NCI-H128 (cell line): ENCODE data around the gene DMAC2L.
"Not testable (repeated sequence)": the region's sequence is repeated elsewhere in the genome, so short reads cannot be mapped to it uniquely, and the experiment has no call there.

Experiments
- DNase-seq: peaks from one replicate; lab custom pipeline; 2025; ENCODE audit not compliant: unreplicated experiment; lab: John Stamatoyannopoulos, UW

The DMAC2L gene

GRCh38 chr14:50311972-50312733 lies at the start of gene DMAC2L, which contains the start of gene L2HGDH:
DMAC2L (plus strand) TSS chr14:50312324; CDS start chr14:50321488, 9,164 bp downstream.
L2HGDH (minus strand) TSS chr14:50312229; CDS start chr14:50312150, 79 bp downstream.
- peak; percentile 95 for DNase-seq

- DNase-seq = no peak
Measured at GRCh38 chr14:50262865-50263264, 49.3 kb upstream of the DMAC2L start.

GRCh38 chr14:50263321-50263720 lies 48.8 kb upstream of the DMAC2L start:
- DNase-seq = no peak

- DNase-seq = no peak
Measured at GRCh38 chr14:50265029-50265428, 47.1 kb upstream of the DMAC2L start.

- DNase-seq = no peak
Measured at GRCh38 chr14:50270932-50271331, 41.2 kb upstream of the DMAC2L start.

- no peak for DNase-seq
Measured at GRCh38 chr14:50272498-50272897, 39.6 kb upstream of the DMAC2L start.

GRCh38 chr14:50285861-50286260 lies 26.3 kb upstream of the DMAC2L start:
- DNase-seq = no peak

- DNase-seq = no peak
Measured at GRCh38 chr14:50288146-50288545, 24.0 kb upstream of the DMAC2L start.

GRCh38 chr14:50290306-50290705 lies 21.8 kb upstream of the DMAC2L start:
- no peak for DNase-seq

GRCh38 chr14:50299585-50299984 lies 12.5 kb upstream of the DMAC2L start:
- no peak for DNase-seq

GRCh38 chr14:50301914-50302313 lies 10.2 kb upstream of the DMAC2L start:
- no peak for DNase-seq

GRCh38 chr14:50303744-50304471 lies 8.2 kb upstream of the DMAC2L start:
- DNase-seq = no peak

- no peak for DNase-seq
Measured at GRCh38 chr14:50308363-50308915, 3.7 kb upstream of the DMAC2L start.

- no peak for DNase-seq
Measured at GRCh38 chr14:50310445-50310844, 1.7 kb upstream of the DMAC2L start.

GRCh38 chr14:50311337-50311971 lies 670 bp upstream of the DMAC2L start:
- DNase-seq = no peak

- no peak for DNase-seq
Measured at GRCh38 chr14:50312734-50313054, 570 bp downstream of the DMAC2L start.

- not testable (repeated sequence) for DNase-seq
Measured at GRCh38 chr14:50314098-50314497, 2.0 kb downstream of the DMAC2L start.

GRCh38 chr14:50318031-50318626 lies 6.0 kb downstream of the DMAC2L start:
- DNase-seq = peak; percentile 18

- DNase-seq = no peak
Measured at GRCh38 chr14:50319293-50319692, 7.2 kb downstream of the DMAC2L start.

- DNase-seq = no peak
Measured at GRCh38 chr14:50319721-50320120, 7.6 kb downstream of the DMAC2L start.

GRCh38 chr14:50320283-50320682 lies 8.2 kb downstream of the DMAC2L start:
- DNase-seq = no peak
